HS-5 (cell line): Measurements from ENCODE around the gene ZNF24.

Experiments
- DNase-seq: peaks from one replicate; pipeline ENCODE4 v3.0.0-alpha.2; 2012; ENCODE audit warnings: low read depth

ZNF24 gene

DNA sequence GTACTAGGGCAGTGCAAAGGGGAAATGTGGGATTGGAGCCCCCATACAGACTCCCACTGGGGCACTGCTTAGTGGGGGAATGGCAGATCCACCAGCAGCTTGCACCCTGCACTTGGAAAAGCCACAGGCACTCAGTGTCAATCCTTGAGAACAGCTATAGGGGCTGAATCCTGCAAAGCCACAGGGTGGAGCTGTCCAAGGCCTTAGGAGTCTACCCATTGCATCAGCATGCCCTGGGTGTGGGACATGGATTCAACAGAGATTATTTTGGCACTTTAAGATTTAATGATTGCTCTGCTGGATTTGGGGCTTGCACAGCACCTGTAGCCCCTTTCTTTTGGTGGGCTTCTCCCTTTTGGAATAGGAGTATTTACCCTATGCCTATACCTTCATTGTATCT, 8.6 kb upstream of the ZNF24 start:
- DNase-seq = no peak

DNA sequence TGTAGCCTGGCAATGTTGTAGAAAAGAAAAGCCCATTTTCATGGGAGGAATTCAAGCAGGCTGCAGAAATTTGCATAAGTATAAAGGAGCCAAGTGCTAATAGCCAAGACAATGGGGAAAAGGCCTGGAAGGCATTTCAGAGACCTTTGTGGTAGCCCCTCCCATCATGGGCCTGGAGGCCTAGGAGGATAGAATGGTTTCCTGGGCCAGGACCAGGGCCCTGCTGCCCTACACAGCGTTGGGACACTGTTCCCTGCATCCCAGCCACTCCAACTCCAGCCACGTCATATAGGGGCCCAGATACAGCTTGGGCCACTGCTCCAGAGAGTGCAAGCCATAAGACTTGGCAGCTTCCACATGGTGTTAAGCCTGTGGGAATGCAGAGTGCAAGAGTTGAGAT, 8.1 kb upstream of the ZNF24 start:
- DNase-seq = no peak

DNA sequence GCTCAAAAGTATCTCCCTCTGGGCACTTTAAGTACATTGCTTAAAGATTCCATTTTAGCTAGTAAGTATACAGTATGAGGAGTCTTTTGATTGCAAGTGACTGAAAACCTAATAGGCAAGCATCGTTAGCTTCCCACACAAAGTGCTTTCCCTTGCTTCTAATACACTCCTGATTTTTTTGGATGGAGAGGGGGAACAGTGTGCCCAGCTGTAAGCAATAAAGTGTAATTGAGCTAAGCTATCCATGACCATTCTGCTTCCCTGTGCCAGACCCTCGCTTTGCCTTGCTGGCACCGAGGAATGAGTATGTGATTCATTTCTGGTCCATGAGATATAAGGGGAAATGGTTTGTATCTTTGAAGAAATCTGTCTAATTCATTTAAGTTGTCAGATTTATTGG, 3.8 kb upstream of the ZNF24 start:
- no peak for DNase-seq

DNA sequence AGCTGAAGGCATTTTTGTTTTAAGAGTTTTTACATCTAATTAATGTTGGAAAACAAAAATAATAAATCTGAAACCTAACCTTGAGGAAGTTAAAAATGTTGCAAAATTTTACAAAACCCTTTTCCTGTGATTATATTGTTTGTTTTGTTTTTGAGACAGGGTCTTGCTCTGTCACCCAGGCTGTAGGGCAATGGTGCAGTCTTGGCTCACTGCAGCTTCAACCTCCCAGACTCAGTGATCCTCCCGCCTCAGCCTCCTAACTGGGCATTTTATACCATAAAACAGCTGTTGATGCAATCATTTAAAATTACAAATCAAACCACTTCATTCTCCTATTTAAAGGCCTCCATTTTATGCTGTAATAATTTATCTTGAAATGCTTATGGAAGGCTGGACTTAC, 1.7 kb upstream of the ZNF24 start:
- DNase-seq = no peak

DNA sequence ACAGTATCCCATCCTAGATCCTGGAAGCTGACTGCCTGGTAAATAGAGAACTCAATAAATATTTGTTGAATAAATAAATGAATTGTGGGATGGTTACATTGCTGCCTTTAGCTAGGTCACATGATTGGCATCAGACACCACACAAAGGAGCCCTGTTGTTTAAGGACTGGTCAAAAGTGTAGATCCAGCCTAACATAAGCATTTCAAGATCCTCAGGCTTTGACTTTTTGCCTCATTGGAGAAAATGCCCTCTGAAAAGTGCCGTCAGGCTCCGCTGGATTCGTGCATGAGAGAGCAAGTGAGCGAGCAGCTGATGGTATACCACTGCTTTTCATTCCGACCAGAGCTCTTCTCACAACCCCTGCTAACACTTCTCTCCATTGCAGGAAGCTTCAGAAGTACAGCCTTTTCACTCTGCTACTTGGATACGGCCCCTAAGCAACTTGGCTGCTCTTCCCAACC, 1.3 kb upstream of the ZNF24 start:
- DNase-seq = no peak

DNA sequence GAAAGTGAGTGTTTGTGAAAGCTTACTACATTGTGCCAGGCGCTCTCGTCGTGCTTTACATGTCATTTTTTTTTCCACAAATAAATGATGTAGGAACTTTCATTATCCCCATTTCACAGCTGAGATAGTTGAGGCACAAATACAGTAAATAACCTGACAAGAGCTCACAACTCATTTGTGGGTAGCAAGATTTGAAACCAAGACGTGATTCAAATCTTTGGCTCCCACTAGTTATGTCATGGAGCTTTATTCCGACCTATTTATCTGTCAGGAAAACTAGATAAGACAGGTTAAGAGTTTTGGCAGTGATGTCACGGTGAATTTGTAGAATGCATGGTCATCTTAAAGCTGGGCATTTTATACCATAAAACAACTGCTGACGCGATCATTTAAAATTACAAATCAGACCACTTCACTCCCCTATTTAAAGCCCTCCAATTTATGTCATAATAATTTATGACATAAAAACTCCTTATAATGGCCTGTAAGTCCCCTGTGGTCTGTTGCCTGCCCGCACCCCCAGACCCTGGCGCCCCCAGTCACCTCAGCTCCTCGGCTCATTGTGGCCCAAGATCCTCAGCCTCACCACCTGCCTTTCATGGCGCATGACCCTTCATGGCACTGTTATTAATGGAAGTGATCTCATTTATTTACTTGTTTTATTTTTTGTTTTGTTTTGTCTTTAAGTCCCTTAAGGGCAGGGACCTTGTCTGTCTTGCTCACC, 678 bp upstream of the ZNF24 start:
- DNase-seq = no peak

DNA sequence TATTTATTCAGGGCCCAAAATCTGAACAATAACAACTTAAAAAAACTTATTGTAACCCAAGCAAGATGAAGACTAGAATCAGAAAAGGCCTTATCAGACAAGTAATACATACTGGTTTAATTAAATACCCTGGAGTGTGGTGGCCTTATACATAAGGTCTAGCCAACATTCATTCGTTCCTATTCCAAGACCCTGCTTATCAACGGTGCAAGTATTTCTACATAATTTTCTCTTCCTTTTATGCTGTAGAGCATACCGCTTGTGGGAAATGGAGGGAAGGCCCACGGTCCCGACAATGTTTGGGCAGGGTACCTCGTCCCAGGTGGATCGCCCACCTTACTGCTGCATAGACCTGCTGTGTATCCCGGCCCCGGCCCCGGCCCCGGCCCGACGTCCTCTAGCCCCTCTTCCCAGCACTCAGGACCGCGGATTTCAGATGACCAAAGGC, 708 bp downstream of the ZNF24 start:
- no peak for DNase-seq

DNA sequence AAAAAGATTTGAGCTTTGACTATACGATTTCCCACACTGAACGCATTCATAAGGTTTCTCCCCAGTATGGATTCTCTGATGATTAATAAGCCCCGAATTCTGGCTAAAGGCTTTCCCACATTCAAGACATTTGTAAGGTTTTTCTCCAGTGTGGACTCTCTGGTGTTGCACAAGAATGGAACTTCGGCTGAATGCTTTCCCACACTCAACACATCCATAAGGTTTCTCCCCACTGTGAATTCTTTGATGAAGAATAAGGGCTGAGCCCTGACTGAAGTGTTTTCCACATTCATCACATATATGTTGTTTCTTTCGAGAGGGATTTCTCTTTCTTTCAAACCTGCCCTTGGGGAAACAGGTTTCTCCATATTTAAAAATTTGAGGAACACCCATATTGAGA, 6.9 kb downstream of the ZNF24 start:
- DNase-seq = no peak

DNA sequence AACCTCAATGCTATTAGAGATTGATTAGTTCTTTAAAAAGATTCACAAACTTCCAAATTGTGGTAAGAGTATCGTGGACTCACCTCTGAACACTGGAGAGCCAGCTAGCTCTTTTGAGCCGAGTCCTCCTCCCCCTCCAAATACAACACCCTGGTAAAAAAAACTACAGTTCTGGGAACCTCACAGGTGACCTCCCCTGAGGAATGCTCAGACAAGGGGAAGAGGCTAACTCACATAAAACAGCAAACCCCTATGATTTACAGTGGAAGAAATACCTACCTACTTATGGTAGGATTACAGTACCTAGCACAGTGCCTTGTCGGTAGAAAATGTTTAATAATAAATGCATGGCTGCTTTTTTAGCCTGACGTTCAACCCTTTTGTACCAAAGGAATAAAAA, 8.4 kb downstream of the ZNF24 start:
- no peak for DNase-seq

DNA sequence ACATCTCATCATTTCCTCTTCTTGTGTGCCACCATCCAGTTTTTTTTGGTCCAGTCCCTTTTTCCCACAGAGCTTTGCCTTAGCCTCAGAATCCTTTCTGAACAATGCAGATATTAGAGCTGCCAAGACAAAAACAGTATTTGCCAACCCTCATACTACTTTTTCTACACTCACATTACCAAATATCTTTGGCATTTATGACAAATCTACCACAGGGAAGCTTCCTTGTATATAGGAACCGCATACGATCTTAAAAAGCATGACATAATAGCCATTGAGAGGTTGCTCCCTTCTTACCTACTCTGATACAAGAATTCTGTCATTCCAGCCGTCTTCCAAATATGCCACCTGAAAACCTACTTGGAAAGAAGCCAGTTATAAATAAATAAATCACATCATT, 9.4 kb downstream of the ZNF24 start:
- no peak for DNase-seq

DNA sequence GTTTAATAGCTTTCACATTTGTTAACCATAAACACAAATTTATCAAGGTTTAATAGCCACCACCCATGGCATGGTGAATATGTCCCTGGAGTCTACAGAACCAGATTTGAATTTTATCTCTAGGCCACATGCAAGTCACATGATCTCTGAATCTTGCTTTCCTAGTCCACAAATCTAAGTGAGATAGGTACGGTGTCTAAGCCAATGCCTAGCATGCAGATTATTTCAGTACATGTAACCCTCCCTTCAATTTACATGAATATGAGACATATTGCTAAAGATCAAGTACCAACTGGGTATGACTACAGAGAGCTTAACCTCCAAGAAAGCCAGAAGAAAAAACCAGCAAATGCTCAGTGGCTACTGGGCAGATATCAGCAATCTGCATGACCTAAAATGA, 10.0 kb downstream of the ZNF24 start:
- DNase-seq = no peak

DNA sequence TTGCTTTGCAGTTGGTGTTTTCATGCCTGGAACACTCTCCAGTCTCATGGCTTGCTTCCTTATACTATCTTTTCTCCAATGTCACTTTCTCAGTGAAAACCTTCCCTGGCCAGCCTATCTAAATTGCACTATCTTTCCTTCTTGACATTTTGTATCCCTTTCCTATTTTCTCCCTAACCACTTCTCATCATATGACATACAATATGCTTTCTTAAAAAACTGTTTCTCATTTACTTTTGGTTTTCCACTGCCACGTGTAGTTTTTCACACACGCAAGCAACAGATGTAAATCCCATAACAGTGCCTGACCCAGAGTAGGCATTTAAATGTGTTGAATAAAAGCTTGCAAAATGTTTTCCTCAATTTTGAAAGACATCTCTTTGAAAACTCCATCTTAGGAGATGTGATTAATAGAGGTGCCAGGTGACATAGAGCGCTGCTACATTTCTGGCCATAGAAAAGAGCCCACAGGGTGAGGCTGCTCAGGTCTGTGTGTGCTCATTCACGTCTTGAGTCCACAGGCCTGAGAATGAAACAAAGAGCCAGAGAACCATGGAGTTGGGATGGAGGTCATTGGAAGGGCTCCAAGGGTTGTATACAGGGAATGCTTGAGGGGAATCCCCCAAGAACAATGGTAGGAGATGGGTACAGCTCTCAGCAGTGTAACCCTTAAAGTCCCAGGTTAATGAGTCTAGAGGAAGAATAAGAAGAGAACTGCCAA, 12.7 kb downstream of the ZNF24 start:
- DNase-seq = no peak

DNA sequence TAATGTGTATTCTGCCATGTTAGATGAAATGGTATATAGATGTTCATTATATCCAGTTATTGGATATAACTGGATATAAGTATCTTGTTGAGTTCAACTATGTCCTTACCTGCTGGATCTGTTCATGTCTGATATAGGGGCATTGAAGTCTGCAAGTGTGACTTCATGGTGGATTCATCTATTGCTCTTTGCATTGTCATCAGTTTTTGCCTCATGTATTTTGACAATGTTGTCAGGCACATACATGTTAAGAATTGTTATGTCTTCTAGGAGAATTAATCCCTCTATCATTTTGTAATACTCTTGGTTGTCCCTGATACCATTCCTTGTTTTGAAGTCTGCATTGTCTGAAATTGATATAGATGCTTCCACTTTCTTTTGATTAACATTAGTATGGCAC, 15.4 kb downstream of the ZNF24 start:
- DNase-seq = no peak

DNA sequence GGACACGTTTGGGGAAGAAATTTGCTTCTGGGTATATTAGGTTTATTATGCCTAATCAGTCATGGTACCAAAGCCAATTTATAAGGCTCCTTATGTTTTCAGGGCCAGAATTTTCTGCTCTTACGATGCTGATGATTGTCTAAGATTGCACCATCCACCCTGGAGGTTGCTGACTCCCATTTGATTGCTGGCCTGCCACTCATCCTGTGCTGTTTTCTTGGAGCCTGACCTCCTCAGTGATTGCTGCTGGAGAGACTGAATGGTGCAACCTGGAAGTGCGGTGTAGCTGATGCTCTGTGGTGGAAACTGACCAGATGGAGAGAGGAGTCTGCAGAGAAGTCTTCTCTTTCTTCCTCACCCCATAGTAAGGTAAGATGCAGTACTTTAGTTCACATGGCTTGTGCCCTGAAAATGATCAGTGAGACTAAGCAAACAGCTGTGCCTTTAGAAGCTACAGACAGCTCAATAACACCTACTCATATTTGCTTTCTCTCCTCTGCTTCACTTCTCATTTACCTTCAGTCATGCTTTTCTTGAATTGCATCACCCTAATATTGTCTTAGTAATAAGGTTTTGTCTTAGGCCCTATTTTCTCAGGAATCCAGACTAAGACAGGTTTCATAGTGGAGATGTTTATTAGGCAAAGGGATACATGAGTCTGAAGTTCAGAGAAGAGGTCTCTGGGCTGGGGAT, 17.4 kb downstream of the ZNF24 start:
- no peak for DNase-seq

DNA sequence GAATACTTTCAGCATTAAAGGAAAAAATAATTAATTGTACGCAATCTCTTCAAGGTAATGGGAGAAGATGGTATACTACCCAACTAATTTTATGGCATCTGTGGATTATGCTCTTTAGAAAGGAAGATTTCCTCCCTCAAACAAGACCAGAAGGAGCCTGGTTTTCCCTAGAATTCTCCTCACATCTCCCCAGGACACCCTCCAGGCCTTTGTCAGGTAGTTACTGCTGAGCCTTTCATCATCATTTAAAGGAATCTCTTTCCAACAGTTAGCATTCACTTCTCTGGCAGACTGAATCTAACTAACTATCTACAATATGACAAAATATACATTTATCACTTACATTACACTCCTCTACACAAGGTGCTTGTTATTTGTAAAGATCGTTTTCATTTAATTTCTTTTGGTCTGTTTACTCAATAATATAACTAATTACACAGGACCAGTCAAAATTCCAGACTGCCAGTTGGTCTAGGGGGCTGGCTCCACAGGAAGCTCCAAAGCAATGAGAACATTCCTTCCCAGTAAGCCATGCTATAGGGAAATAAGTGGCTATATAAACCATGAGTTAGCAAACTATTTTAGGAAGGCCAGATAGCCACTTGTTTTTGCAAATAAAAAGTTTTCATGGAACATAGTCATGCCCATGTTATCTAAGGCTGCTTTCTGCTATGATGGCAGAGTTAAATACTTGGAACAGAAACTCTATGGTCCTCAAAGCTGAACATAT, 19.1 kb downstream of the ZNF24 start:
- no peak for DNase-seq

DNA sequence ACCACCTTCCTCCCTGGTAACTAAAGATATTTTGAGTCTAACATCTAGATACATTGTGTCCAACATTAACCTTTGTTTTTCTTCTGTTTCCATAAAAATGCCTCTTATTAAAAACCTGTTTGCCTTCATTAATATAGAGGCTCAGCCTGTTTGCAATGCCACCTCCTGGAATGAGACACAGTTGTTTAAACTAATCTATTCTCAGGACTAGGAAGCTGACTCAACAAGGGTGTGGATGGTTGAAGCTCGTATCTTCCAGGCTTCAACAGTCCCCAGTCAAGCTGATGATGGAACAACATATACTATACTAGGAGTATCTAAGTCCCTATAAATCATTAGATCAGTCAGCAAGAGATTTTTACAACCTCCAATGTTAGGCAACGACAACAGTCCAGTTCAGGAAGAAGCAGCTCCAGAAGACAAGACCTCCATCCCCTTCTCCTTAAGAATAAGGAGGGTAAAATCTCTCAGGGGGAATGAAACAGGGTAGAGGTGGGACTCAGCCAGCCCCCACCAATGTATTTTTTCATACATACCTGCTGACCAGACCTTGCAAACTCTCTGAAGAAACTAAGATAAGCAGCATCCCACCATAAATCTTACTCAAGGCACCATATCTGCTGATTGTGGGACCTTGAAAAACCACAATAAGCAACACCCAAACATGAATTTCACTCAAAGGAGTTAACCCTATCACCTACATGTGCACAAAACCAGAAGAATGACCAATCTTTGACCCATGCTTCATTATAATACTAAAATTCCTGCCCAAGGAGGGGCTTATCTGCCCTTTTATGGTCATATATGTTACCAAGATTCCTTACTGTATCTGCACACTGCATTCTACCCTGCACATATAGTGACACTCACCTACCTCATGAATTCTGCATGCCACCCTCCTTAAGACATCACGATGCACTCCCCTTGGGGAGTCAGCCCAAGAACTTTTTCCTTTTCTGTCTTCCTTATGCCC, 21.4 kb downstream of the ZNF24 start:
- DNase-seq = no peak

DNA sequence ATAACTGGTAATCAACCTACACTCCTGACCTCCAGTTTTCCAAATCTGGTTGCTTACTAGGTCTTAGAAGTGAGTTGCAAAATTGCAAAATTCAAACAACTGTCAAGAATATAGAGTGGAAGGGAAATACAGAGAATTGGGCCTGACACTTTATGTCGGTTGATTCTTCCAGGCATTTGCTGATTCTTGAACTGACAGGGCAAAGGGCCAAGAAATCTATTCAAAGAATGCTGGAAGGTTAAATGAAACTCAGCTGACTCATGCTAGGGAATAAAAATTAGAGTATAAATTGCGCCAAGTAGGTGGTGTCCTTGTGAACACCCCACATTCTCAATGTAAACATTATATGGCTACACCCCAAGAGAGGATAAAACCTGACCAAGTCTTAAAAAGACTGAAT, 32.7 kb downstream of the ZNF24 start:
- DNase-seq = no peak

DNA sequence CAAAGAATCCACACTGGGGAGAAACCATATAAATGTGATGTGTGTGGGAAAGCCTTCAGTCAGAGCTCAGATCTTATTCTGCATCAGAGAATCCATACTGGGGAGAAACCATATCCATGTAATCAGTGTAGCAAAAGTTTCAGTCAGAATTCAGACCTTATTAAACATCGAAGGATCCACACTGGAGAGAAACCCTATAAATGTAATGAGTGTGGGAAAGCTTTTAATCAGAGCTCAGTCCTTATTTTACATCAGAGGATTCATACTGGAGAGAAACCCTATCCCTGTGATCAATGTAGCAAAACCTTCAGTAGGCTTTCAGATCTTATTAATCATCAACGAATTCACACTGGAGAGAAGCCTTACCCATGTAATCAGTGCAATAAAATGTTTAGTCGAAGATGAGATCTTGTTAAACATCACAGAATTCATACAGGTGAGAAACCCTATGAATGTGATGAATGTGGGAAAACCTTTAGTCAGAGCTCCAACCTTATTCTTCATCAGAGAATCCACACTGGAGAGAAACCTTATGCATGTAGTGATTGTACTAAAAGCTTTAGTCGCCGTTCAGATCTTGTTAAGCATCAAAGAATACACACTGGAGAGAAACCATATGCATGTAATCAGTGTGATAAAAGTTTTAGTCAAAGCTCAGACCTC, 37.5 kb downstream of the ZNF24 start:
- no peak for DNase-seq

DNA sequence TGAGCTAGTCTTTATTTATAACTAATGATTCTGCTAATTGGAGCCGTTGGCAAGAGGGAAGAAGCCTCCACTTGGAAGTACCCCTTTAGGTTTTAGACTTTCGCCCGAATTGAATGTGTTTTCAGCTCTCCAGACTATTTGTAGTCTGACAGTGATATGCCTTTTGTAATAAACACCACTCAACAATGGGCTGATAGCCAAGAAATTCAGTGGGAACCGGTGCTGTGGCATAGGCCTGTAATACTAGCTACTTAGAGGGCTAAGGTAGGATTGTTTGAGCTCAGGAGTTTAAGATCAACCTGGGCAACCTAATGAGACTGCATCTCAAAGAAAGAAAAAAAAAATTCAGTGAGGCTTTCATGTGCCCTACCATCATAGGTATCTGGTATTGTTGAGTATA, 40.6 kb downstream of the ZNF24 start:
- no peak for DNase-seq

DNA sequence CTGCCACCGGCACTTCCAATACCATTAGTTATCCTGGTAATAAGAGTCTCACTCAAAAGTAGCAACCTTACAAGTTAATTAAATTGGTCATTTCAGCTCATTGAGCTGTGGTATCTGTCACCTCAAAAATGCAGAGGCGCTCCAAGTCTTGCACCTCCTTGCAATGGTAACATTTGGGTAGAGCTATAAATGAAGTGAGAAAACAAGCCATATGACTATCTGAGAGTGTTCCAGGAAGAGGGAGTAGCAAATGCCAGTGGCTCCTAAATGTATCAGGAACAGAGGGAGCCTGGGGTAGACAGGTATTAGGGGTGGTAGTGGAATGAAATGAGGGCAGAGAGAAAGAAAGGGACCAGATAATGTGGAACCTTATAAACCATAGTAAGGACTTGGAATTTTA, 48.2 kb downstream of the ZNF24 start:
- DNase-seq = no peak

DNA sequence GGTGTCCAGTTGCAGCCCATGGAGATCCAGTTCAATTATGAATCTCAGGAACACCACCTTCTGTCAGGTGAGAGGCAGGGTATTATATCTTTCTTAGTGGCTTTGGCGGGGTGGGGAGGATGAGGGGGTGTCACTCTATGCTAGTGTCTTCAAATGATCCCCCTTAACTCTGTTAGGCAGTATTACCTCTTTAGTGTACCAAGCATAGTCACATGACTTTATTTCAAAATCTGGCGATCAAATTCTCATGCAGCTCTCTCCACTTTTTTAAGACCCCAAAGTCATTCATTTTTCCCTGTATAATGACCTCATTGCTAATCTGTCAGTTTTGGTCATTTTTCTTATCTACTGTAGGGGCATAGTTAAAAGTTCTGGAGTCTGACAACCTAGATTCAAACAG, 53.1 kb downstream of the ZNF24 start:
- DNase-seq = no peak
